ENCODE data around the gene CRYAA.

CRYAA gene

DNA sequence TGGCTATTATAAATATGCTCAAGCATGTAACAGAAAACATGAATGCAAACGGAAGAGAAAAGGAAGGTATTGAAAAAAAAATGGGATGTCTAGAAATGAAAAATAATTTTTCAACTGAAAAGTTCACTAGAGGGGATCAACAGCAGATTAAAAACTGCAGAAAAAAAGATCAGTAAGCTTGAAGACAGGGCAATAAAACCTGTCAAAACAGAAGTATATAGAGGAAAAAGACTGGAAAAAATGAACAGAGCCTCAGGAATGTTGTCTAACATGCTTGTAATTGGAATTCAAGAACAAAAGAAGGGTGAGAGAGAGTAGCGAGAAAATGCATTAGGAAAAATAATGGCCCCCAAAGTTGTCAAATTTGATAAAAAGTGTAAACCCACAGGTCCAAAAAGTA, 29.6 kb downstream of the CRYAA start:
- FAIRE-seq, result no peak
- DNase-seq (ENCODE audit: insufficient read length, low spot score), result no peak

DNA sequence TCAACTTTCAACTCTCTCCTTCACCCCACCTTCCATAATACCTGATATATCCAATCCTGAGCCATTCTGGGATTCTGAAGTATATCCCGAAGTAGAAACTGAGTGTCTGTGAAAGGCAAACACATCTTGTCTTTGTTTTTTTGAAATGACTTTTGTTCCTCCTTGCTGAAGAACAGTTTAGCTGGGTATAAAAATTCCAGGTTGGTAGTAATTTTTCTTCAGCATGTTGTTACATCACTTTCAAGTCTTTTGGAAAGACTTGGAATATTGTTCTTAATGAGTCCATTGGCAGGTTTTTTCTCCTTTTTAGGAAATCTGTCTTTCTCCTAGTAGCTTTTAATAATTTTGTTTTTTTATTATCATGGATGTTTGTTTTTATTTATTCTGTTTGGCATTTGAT, 32.7 kb downstream of the CRYAA start:
- DNase-seq (ENCODE audit: insufficient read length, low spot score), result no peak
- FAIRE-seq, result no peak

DNA sequence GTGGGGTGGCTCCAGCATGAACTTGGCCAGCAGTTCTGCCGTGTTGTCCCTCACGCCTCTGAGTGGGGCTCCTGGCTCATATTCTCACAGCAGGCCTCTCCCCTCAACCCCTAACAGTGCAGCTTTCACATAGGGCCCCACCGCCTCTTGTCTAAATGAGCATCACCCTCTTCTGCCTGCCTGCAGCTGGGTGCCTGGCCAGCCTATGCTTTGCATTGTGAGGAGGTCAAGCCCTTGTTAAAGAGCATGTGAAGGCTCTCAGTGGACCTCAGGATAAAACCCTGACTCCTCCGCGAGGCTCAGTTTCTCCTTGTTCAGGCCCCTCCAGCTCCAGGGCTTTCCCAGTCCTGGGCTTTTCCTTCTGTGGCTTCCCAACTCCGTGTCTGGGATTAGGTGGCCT, 34.8 kb downstream of the CRYAA start:
- FAIRE-seq, result no peak
- DNase-seq (ENCODE audit: insufficient read length, low spot score), result no peak

DNA sequence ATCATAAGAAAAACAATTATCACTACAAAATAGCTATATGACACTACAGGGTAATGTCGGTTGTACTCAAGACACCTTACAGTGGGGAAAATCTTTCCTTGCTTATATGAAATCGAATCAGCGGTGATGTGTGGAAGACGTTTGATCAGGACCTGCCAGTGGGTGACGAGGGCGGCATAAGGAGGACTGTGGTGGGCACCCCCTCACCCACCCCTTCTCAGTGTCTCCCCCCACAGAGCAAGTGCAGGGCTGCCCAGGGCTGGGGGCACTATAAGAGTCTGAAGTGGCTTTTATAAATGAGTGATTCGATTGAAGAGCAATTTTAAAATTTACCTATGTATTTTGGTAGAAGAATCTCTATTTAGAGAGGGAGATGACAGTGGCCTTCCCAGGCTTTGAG, 35.8 kb downstream of the CRYAA start:
- DNase-seq (ENCODE audit: insufficient read length, low spot score) (no peak), FAIRE-seq (no peak)

DNA sequence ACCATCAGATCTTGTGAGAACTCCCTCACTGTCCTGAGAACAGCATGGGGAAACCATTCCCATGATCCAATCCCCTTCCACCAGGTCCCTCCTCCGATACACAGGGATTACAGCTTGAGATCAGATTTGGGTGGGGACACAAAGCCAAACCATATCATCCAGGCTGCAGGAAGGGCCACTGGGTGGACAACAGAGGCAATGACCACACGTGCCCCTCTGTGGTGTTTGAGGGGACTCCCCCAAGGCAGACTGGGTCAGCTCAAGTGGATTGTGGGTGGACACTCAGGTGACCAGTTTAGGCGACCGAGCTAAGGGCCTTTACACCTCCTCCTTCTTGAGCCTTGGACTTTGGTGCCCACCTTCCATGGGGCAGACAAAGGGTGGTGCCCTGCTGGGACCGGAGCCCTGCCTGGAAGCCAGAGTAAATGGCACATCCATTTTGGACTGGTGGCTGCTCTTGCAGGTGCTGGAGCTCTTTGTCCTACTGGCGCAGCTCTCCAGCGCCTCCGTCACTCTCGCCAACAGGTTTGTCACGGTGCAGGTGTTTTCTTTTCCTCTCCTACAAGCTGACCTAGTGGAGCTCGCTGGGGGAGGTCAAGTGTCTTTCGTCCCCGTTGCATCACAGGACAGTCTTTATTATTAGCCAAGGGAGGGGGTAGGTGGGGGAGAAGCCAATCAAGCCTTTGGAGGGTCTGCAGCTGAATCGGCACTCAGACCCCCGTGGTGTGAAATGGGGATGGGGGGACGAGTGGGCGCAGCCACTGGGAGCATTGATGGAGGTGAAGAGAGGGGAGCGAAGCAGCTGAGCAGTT, 37.6 kb downstream of the CRYAA start:
- FAIRE-seq, result no peak

DNA sequence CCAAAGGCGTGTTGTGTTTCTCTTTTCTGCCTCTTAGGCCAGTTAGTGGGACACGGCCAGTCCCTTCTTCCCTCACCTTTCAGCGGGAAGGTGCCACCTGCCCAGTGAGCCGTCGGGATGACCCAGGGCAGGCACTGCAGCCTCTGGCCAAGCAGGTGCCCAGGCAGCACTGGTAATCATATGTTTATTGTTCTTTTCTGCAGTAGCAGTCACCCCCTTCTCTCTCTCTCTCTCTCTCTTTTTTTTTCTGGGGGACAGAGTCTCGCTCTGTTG, 38.2 kb downstream of the CRYAA start:
- DNase-seq (ENCODE audit: insufficient read length, low spot score) (no peak), FAIRE-seq (no peak)

More for the DNA sequence above, 37.6 kb downstream of the CRYAA start:
- DNase-seq (ENCODE audit: insufficient read length, low spot score), result no peak

DNA sequence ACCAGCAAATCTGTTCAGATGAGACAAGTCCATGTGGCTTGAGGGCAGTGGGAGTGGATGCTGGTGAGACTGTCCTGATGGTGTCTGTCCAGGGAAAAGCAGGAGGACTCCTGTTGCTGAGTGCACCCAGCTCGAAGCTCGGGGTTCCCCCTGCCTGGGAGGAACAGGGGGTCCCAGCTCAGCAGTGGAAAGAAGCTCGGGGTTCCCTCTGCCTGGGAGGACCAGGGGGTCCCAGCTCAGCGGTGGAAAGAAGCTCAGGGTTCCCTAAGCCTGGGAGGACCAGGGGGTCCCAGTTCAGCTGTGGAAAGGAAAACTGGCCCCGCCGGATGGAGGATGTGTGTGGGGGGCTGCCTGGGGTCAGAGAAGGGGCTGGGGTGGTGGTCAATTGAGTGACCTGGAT, 39.1 kb downstream of the CRYAA start:
- no peak for FAIRE-seq

DNA sequence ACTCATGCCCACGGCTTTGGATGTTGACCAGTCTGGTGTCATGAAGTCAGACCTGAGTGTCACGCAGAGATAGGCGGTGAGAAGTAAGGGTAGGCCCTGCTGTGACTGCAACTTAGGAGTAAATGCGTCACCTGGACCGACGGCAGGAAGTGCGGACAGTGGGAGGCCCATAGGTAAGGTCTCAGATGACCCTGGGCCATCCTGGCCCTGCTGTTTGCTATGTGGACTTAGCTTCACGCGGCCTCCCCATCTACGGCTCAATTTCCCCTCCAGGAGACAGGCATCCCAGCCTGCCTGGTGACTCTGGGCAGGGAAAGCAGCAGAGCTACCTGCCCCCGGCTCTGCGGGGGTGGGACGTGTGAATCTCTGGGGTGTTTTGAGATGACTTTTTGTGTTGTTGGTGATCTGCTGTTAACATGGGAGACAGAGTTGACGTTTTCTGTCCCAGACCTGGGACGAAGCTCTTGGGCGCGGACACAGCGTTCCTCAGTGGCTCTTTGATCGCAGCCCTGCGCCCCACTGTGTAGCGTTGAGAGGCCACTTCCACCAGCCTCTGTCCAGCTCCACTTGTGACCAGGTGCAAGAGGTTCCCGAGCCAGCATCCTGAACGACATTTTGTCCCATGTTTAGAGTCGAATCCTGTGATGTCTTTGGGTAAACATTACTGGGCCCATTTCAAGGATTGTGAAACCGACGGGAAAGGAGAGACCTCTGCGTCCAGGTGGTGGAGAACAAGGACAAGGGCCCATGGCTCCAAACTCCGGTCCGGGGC, 39.9 kb downstream of the CRYAA start:
- FAIRE-seq (no peak), DNase-seq (ENCODE audit: insufficient read length, low spot score) (no peak)

More for the DNA sequence above, 39.1 kb downstream of the CRYAA start:
- no peak for DNase-seq (ENCODE audit: insufficient read length, low spot score)

DNA sequence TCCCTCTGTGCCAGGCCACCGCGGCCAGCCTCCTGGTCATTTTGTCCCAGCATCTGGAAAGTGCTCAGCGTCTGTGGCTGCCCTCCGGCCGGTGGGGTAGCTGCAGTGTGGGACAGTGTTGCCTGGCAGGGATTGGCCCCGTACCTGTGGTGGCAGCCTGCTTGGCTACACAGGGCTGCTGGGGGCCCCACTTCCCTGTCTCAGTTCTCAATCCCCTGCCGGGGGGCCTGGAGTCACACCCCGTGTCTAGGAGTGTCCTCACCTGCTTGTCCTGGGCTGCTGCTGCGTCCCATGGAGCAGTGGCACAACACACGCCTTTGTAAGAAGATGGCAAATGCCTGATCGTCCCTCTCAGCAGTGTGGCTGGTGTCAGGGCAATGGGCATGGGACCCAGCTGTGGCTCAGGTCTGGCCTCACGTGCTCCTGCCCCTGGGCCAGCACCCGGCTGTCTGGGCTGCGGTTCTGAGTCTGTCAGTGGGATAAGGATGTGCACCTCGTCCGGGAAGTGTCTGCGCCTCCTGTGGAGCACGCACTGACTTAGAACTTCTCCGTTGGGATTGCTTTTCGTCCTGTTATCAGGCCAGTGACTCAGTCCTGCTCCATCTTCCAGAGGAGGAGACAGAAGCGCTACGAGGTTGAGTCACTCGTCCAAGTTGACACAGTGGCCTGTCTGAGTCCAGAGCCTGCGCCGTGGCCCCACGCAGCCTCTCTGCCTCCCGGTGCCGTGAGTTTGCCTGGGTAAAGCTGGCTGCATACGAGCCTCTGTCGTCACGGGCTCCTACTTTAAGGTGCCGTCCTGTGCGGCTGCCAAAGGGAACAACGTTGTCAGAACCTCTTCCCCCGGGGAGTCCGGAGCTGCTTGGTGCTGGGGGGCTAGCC, 41.0 kb downstream of the CRYAA start:
- FAIRE-seq (no peak), DNase-seq (ENCODE audit: insufficient read length, low spot score) (no peak)

DNA sequence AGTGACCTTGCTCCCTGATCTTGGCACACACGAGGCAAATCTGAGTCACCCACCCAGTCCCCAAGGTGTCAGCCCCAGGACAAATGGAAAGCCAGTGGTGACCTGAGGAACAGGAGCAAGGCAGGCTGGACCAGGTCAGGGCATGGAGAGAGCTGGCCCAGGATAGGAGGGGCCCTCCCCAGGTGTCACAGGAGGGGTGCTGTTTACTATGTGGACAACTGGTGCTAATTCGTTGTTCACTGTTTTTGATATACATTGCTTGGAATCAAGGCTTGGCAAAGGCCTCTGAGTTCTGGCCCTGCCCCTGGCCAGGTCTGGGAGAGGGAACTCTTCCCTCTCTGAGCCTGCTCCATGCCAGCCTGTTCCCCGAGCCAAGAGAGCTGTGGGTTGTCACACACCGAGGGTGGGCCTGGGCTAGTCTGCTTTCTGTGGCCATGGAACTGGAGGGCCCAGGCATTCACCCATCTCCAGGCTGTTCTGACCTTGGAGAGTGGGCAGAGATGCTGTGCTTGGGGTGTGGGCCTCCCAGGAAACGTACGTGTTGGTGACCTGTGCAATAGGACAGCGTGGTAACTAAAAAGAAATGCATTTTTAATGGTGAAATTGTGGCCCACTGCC, 41.8 kb downstream of the CRYAA start:
- DNase-seq (ENCODE audit: insufficient read length, low spot score), result no peak
- no peak for FAIRE-seq

DNA sequence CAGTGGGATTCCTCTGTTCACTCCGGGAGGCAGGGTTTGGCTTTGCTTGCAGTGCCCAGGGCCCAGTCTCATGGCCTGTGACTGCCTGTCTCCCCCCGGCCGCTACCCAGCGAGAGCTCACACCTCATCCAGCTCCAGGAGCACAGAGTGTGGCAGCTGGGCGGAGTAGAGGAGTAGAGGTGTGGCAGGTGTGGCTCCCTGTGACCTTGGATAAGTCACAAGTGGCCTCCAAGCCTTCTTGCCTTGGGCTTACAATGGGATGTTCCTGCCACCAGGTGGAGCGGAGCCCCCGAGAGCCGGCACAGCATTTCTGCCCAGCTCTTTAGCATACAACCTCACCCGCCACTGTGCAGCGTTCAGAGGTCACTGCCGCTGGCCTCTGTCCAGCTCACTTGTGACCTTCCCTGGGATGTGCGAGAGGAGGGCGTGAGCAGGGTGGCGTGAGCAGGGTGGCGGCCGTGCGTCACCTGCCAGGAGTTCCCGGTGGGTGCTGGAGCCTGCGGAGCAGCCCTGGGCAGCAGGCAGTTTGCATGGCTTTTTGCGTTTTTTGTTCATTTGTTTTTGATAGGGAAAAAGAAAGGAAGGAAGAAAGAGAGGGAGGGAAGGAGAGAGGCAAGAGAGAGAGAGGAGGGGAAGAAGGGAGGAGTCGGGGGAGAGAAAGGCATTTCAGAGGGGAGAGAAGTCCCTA, 42.4 kb downstream of the CRYAA start:
- DNase-seq (ENCODE audit: insufficient read length, low spot score), result no peak
- FAIRE-seq, result no peak

DNA sequence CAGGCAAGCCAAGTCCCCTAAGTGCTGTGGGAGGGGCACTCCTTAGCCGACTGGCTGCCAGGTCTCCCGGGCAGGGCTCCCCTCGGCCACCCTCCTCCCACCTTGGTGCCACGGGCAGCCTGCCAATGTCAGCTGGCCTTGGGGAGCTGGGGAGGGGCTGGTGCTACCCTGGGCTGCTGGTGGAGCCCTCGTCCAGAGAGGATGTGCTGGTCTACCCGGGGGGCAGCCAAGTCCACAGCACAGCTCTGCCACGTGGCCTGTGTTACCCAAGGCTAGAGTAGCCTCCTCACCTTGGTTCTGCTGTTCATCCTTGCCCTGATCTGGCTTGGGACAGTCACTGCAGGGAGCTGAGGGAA, 42.9 kb downstream of the CRYAA start:
- no peak for DNase-seq (ENCODE audit: insufficient read length, low spot score)
- FAIRE-seq, result no peak

Measured in GM19239 (cell line).